GM11168 (cell line): Measurements from ENCODE around the gene MEST.
"Not testable (repeated sequence)": the region's sequence is repeated elsewhere in the genome, so short reads cannot be mapped to it uniquely, and the experiment has no call there.

Source experiments
- in situ Hi-C: fragments of 300-500 bp; cut with MboI; formaldehyde crosslinking; loops from one replicate; pipeline ENCODE4 v1.12.0; 2022; ENCODE audit warnings: low sequenced_read_pairs; ENCODE audit not compliant: unreplicated experiment

Gene MEST, protein sequence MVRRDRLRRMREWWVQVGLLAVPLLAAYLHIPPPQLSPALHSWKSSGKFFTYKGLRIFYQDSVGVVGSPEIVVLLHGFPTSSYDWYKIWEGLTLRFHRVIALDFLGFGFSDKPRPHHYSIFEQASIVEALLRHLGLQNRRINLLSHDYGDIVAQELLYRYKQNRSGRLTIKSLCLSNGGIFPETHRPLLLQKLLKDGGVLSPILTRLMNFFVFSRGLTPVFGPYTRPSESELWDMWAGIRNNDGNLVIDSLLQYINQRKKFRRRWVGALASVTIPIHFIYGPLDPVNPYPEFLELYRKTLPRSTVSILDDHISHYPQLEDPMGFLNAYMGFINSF

DNA sequence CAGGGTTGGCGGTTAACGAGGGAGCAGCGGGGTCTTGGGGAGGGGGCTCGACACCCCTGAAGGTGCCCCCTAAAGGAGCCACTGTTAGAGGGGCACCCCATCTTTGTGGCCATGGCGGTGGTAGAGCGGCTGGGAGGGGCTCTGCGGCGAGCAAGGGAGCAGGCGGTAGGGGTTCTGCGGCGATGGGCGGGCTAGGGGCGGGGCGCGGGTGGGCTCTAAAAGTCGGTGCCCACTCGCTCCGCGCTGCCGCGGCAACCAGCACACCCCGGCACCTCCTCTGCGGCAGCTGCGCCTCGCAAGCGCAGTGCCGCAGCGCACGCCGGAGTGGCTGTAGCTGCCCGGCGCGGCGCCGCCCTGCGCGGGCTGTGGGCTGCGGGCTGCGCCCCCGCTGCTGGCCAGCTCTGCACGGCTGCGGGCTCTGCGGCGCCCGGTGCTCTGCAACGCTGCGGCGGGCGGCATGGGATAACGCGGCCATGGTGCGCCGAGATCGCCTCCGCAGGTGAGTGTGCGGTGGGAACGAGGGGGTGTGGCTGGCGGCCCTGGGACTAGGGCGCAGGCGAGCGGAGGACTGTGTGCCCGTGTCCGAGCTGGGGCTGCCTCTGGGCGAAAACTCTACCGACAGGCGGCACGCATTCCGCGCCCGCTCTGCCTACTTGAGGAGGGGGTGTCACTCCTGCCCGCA is at the start of gene MEST:
Gene MEST, plus strand, starts transcription at position 245 of the 682 bp plus-strand sequence. Its CDS starts 229 bp downstream, at position 474.
- in situ Hi-C loops, result no loop called here

DNA sequence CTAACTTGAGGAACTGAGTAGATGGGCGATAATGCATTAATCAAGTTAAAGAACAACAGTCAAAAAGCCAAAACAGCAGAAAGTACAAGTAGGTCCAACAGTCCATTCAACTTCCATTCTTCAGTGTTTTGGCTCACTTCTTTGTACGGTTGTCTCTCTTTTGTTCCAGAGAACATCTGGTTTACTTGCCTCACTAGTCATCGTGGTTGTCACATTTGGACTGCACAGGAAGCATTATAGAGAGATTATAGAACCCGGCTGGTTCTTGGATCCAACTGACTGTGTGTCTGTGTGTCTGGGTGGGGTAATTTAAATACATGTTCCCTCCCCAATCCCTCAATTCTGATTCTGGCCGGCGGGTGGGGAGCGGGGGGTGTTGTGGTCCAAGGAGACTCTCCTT is 49.3 kb upstream of the MEST start:
- in situ Hi-C loops, result no loop called here

DNA sequence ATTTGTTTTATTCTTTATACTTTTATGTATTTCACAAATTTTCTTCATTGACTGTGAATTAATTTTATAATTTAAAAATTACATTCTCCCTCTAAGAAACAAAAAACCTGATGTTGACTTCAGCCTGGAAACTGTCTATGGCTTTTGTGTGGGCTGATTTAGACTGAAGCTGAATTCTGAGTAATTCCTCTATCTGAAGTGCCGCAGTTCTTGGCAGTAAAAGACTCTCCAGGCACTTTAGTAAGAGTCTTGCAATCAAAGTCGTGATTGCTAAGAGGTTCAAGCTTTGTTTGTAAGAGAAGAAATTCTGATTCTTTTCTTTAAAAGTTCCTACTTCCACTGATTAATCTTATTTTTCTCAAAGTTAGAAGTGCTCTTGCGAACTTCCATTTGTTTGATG is 47.7 kb upstream of the MEST start:
- in situ Hi-C loops, result no loop called here

DNA sequence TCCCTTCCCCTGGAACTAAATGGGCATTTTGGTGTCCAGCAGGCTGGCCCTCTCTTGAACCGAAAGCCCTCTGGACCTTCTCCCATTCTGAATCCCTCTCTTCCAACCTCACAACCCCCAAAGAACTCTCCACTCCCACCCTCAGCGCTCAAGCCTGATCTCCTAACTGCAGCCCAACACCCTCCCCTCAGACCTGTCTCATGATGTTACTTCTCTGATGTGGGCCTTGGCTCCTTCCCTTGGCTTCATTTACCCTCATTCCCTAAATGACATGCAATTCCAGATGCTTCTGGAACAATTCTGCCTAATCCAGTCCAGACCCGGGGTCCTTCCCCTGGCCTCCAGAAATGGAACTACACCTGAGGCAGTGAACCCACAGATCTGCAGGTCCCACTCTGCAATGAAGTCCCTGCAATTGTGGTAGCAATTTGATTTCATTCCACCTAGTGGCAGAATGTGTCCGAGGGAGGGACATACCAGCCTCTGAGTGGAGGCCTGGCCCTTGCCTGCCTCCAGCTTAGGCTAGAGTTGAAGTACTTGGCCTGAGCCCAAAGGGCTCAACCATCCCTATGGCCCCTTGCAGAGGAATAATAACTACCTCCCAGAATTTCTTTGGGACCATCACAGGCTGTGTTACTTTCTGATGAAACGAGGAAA is 47.0 kb upstream of the MEST start:
- in situ Hi-C loops, result no loop called here

DNA sequence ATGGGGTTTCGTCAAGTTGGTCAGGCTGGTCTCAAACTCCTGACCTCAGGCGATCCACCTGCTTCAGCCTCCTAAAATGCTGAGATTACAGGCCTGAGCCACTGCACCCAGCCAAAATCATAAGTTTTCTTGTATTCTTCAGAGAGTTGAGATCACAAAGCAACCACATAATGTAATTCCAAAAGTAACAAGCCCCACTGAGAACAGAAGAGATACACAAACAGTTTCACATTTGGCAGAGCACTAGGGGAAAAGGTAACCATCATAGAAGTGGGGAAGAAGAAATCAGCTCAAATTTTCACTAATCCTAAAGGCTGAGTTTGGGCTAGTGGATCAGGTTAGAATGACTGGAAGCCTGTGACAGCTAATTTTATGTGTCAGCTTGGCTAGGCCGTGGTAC is 45.6 kb upstream of the MEST start:
- in situ Hi-C loops, result no loop called here

DNA sequence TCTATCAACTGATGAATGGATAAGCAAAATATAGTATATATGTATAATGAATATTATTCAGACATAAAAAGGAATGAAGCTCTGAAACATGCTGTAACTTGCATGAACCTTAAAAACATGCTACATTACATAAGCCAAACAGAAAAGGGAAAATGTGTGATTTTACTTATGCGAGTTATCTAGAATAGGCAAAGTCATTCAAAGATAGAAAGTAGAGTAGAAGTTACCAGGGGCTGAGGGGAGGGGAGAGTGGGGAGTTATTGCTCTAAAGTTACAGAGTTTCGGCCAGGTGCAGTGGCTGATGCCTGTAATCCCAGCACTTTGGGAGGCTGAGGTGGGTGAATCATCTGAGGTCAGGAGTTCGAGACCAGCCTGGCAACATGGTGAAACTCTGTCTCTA is 40.5 kb upstream of the MEST start:
- in situ Hi-C loops, result not testable (repeated sequence)

DNA sequence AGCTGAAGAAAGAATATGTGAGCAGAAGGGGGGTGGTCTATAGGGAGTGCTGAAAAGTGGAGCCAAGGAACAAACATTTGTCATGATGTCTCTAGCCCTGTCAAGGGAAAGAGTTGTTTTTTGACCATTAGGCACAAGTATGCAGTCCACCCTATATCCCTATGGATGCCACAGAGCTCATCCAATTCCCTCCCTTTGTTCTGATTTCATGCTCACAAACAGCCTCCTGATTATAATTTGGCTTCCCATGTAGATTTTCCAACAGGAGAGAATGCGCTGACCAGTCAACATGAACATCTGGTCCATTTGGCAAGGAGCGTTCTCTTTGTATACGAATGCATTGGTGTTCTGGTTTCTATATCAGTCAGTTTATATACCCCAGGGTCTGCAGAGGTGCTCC is 38.9 kb upstream of the MEST start:
- in situ Hi-C loops, result no loop called here

DNA sequence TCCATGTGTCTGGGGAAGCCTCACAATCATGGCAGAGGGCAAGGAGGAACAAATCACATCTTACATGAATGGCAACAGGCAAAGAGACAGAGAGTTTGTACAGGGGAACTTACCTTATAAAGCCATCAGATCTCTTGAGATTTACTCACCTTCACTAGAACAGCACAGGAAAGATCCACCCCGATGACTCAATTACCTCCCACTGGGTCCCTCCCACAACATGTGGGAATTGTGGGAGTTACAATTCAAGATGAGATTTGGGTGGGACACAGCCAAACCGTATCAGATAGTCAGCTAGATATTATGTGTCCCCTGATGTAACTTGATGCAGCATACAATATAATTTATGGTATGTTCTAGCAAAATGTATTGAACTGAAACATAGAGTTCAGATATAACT is 36.9 kb upstream of the MEST start:
- in situ Hi-C loops, result no loop called here

DNA sequence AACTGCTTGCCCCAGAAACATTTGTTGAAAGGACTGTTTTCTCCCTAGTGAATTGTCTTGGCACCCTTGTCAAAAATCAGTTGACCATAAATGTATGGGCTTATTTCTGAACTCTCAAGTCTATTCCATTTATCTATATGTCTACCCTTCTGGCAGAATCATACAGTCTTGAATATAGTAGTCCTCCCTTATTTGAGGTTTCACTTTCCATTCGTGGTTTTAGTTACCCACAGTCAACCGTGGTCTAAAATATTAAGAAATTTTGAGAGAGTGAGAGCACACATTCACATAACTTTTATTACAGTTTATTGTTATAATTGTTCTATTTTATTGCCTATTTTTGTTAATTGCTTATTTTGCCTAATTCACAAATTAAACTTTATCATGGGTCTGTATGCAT is 33.6 kb upstream of the MEST start:
- in situ Hi-C loops, result no loop called here

DNA sequence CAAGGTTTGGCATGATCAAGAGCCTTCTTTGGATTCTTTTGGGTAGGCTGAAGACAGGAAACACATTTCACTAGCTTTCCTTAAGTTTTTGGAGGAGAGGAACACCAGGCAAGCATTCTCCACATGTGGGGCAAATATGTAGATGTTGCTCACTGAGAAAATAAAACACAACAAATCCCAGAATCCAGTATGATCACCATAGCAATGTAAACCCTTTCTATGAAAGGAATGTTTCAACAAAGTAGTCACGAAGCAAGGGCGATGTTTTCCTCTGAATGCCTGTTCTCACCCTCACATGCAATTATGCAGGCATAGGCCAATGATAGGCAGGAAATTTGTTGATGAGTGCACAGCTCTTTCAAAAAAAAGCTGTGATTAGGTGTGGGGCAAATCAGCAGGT is 30.6 kb upstream of the MEST start:
- in situ Hi-C loops, result no loop called here

DNA sequence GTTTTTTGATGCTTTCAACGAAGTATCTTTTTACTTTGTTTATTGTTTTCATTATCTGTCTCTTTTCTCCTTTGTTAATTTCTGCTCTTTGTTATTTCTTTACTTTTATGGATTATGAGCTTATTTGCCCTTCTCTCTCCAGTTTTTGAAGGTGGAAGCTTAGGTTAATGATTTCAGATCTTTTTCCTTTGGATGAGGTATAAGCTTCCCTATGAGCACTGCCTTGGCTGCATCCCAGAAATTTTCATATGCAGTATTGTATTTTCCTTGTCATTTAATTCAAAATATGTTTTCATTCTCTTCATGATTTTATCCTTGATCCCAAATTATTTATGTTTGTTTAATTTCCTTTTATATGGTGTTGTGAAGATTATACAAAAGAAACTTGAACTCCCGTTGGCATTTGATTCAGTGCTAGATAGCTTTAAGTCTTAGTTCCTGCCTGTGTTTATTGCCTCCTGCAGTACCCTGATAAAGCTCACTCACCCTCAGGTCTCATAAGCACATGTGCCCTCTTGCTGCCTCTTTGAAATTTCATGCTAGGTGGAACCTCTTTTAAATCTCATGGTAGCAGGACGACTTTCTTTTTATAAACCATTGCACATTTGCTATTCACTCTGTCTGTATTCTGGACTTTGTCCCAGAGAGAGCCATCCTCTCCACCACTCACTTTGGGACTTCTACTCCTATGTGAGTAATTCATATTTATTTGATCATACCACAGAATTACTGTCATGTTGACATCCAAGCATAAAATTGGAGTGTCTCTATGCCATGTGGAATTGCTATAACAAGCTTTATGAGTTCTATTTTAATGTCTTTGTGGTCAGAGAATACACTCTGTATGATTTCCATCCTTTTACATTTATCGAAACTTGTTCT is 28.1 kb upstream of the MEST start:
- in situ Hi-C loops, result no loop called here

DNA sequence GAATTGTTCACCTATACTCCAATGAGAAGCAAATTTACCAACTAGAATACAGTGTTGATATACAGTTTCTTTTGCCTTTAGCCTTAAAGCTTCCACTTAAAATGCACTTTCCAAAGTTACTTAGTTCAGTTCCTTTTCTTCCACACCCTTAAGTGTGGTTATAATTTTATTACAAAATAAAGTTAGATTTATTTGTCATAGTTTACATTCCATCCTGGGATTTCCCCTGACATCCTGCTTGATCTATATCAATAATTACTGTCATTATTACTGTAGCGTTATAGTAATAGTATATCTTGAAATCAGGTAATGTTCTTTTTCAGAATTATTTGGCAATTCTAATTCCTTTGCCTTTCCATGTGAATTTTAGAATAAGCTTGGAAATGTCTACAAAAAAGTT is 23.3 kb upstream of the MEST start:
- in situ Hi-C loops, result no loop called here

DNA sequence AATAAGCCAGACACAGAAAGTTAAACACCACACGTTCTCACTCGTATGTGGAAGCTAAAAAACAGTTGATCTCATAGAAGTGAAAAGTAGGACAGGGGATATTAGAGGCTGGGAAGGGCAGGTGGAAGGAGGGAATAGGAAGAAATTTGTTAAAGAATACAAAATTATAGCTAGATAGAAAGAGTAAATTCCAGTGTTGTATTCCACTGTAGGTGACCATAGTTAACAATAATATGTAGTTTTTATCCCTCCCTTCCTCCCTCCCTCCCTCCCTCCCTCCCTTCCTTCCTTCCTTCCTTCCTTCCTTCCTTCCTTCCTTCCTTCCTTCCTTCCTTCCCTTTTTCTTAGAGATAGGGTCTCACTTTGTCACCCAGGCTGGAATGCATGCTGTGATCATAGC is 19.9 kb upstream of the MEST start:
- in situ Hi-C loops, result no loop called here

DNA sequence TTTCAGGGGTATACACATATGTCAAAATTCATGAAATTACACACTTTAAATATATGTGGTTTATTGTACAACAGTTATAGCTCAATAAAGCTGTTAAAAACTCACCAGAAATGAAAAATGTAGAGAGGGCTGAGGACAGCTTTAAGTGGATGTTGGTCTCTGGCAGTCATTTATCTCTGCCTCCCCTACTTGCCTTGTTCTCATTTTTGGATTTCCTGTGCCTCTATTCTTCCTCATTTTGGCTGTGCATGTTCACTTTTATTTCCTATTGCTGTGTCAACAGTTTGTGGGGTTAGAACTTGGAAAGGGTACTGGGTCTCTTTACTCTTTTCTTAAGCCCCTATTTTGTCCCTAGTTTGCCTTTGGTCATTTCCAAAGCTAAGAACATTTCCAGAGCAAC is 18.6 kb upstream of the MEST start:
- in situ Hi-C loops, result no loop called here

DNA sequence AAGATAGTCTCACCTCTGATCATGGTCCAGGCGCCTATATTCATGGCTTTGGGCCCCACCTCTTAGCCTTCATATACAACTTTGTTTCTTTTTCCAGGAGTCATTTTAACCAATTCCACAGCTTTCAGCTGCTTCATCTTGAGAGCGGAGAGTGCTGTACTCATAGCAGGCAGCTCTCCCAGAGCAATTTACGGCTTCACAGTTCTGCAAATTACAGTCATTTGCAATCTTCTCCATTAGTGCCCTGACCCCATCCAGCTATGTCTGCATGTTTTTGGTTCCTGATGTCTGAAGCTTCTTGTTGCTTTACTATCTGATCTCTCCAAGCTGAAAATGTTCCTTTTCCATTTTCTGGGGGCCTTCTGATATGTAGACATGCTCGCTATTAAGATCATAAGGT is 18.0 kb upstream of the MEST start:
- in situ Hi-C loops, result no loop called here

DNA sequence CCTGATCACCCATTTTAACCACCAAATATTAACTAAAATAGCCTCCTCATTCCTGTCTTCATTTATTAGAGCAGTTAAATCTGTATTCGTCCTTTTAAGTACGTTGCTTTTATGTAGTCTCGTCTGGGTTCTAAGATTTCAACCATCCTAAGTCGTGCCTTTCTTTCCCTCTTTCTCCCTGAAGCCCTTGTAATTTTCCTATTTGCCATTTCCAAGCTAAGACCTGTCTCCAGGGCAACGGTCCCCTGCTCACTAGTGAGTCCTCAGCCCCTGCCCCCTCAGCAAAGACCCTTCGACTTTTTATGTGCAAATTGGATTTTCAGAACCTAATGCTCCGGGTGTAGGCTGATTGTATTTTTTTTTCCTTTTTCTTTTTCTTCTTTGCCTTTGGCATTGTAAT is 16.1 kb upstream of the MEST start:
- in situ Hi-C loops, result no loop called here

DNA sequence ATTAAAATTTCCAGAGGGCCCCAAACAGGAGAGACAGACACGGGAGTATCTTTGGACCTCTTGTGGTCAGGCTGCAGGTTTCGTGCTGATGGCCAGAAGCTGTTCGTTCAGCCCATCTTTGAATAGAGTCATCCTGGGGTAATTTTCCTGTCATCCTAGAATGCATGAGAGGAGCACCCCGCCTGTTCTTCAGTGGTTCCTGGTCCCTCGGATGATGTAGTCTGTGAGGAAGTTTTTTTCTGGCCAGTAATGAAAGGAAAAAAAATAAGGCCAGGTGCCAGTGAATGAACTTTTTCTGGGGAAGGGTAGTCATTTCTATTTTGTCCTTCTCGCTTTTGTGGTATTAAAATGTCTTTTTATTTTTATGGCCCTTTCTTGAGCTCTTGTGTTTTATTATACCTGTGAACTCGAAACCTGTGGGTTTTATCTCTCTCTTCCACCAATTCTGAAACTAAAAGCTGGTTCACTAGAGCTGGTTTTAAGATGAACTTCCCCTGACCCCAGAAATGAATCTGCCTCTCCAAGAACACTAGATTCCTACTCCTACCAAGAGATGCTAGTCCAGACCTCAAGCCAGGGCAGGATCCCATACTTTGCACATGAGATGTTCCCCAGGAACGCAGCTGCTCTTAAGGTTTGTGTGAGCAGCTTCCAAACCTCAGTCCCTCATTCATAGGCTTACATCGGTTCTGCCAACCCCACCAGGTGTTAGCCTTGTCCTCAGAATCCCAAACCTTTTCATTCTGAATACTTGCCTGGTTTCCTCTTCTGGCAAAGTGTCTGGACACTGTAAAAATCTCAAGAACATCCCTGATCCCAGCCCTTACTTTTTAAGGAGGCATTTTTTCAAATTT is 15.4 kb upstream of the MEST start:
- in situ Hi-C loops, result no loop called here

DNA sequence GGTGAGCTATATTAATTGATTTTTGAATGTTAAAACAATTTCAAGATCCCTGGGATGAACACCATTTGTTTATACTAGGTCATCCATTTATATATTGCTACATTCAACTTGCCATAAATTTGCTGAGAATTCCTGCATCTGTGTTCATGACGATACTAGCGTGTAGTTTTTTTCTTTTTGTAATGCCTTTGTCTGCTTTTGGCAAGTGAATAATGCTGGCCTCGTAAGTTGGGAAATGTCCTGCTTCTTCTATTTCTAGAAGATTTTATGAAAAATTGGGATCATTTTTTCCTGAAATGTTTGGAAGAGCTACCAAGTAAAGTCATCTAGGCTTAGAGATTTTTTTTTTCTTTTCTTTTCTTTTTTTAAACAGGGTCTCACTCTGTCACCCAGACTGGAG is 12.9 kb upstream of the MEST start:
- in situ Hi-C loops, result no loop called here

DNA sequence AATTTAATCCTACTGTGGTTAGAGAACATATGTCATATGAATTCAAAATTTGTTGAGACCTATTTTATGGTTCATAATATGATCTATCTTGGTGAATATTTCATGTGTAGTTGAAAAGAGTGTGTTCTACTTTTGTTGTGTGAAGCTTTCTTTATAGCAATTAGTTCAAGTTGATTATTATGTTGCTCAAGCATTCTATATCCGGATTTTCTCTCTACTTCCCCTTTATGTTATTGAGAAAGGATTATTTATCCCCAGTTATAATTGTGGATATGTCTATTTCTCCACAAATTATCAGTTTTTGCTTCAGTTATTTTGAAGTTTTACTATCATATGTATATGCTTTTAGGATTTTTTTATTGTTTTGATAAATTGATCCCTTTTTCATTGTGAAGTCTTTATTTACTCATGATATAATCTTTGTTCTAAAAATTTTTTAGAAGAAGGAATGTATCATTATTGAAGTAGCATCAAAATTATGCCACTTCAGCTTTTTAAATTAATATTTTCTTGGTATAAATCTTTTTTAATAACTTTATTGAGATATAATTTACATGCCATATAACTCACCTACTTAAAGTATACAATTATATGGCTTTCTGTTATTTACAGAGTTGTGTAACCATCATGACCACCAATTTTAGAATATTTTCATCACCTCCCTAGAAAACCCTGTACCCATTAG is 12.0 kb upstream of the MEST start:
- in situ Hi-C loops, result no loop called here
